ENCODE data around the gene EML6. TPM values are rescaled to one million over a fixed set of nuclear protein-coding genes. Genes with fewer than 3 reads are reported as not detected.

EML6 gene
- total and polyA plus RNA-seq, 2 of the 8 experiments (the other 6 are each of a cell fraction or from before 2014, with no cell fraction given): 1.2 to 1.6 TPM

DNA sequence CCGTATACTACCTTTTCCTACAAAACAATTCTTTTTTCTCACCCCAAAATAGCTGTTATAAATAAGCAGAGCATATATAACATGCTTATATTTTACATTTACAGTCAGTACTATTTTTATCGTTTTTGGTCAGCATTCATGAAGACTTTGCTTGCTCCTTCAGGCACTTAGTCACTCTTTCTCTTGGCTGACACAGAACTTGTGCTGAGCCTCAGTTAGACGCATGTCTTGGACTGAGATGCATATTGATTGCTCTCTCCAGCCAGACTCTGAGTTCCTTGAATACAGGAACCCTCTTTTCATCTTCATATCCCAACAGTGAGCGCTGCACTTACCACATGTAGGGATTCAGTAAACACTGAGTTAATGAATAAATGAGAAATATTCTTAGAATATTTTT, 168.4 kb downstream of the EML6 start:
- Histone ChIP-seq H3K4ac (replicated peaks; ENCODE audit: insufficient read length, low read depth, low read length) (no peak overlapping the region), H2BK12ac (ENCODE audit: low read depth, low read length) (no peak overlapping the region), H3K79me1 (ENCODE audit: low read depth, low read length) (no peaks in the 10 kb centered on the region), H3K9me3 (ENCODE audit: insufficient read depth in 2 of 2, low read depth in 1 of 2, low read length in 1 of 2) (no peaks in the 10 kb centered on the region), H3K4me3 (ENCODE audit: extremely low read depth in 1 of 4, insufficient read depth in 2 of 4, low read depth in 3 of 4, low read length in 4 of 4) (no peak overlapping the region), H4K20me1 (replicated peaks in 1 of 2; ENCODE audit: control insufficient read depth in 1 of 2, insufficient read depth in 2 of 2, low read length in 2 of 2) (no peaks in the 10 kb centered on the region), H2AK5ac (ENCODE audit: low read depth, low read length) (no peak overlapping the region), H4K5ac (ENCODE audit: insufficient read length, low read depth, low read length) (no peak overlapping the region), H3K27ac (ENCODE audit: low read depth, low read length) (no peak overlapping the region), H2BK5ac (ENCODE audit: low read depth, low read length) (no peak overlapping the region), H3K23ac (ENCODE audit: insufficient read length) (no peak overlapping the region), H4K8ac (ENCODE audit: extremely low read depth, insufficient read depth, low read length) (no peak overlapping the region), H2BK120ac (replicated peaks; ENCODE audit: low read depth, low read length) (no peak overlapping the region), H2AFZ (ENCODE audit: low read length) (no peak overlapping the region), H3K18ac (ENCODE audit: extremely low read depth, low read length) (no peak overlapping the region), H3K9ac (replicated peaks in 1 of 4; ENCODE audit: extremely low read depth in 1 of 4, low read depth in 3 of 4, low read length in 3 of 4) (no peak overlapping the region), H3K36me3 (ENCODE audit: control insufficient read depth in 2 of 4, insufficient read depth in 4 of 4, low read length in 3 of 4) (no peaks in the 10 kb centered on the region), H3K4me2 (ENCODE audit: insufficient read depth in 1 of 2, low read depth in 2 of 2, low read length in 2 of 2) (no peak overlapping the region), H3K4me1 (replicated peaks in 1 of 4; ENCODE audit: control insufficient read depth in 3 of 4, insufficient read depth in 4 of 4, low read length in 3 of 4) (no peaks in the 10 kb centered on the region), H3K23me2 (ENCODE audit: low read depth, low read length) (no peaks in the 10 kb centered on the region; the same call in 1 of the 2 replicates), H3K56ac (replicated peaks; ENCODE audit: insufficient read length, low read depth, low read length) (no peak overlapping the region), H2BK15ac (ENCODE audit: low read length) (no peak overlapping the region), H4K91ac (replicated peaks; ENCODE audit: insufficient read length, low read length) (no peak overlapping the region), H2BK20ac (ENCODE audit: low read length) (no peak overlapping the region), H3K14ac (ENCODE audit: insufficient read length) (no peak overlapping the region), H3K27me3 (replicated peaks in 1 of 4; ENCODE audit: control insufficient read depth in 3 of 4, extremely low read depth in 1 of 4, insufficient read depth in 3 of 4, low read length in 3 of 4) (no peaks in the 10 kb centered on the region), H3K79me2 (ENCODE audit: control insufficient read depth in 1 of 2, insufficient read depth in 2 of 2, low read length in 2 of 2) (no peaks in the 10 kb centered on the region)
- FAIRE-seq (no peak), DNase-seq (ENCODE audit: low read depth in 1 of 2, low spot score in 2 of 2) (no peak)
- 73% methylated on average over 4 of the region's 4 CpGs; no CpG with 5 or more reads in 1 of the 2 experiments for WGBS, 2 experiments (ENCODE audit: extremely low coverage in 1 of 2, insufficient coverage in 1 of 2, insufficient read length in 1 of 2, insufficient replicate concordance in 2 of 2, low coverage in 1 of 2, low lambda C conversion rate in 2 of 2, missing lambda C conversion rate in 1 of 2)
- ChIA-PET CTCF (ENCODE audit: partially characterized antibody) (interaction anchor here (1.0 kb wide), 1 partner anchor 30 kb away, joined by 3 read pairs; no protein-coding TSS in a partner anchor), POLR2A (ENCODE audit: partially characterized antibody) (no interaction called here)
- TF ChIP-seq BRCA1 (IDR thresholded peaks at IDR 0.05; ENCODE audit: low read depth, low read length) (no peak), PHF8 (conservative IDR thresholded peaks at IDR 0.05; ENCODE audit: low read depth, low read length) (no peak), RBBP5 (IDR thresholded peaks at IDR 0.05; ENCODE audit: borderline replicate concordance, low read depth, low read length) (no peak), CEBPB (IDR thresholded peaks at IDR 0.05; ENCODE audit: low read depth, low read length) (no peak), KDM5A (IDR thresholded peaks at IDR 0.05; ENCODE audit: low read length) (no peak), FOSL1 (IDR thresholded peaks at IDR 0.05; ENCODE audit: insufficient read depth, low read depth, low read length) (no peak), NRF1 (IDR thresholded peaks at IDR 0.05; ENCODE audit: low read depth, low read length) (no peak), SRF (IDR thresholded peaks at IDR 0.05; ENCODE audit: low read depth, low read length) (no peak), SP2 (IDR thresholded peaks at IDR 0.05; ENCODE audit: low read length) (no peak), RAD21 (IDR thresholded peaks at IDR 0.05 in 1 of 2, conservative IDR thresholded peaks at IDR 0.05 in 1 of 2; ENCODE audit: low read depth in 2 of 2, low read length in 2 of 2) (no peak), EZH2 (IDR thresholded peaks at IDR 0.05; ENCODE audit: low read depth, low read length, severe bottlenecking) (no peak), ATF3 (IDR thresholded peaks at IDR 0.05; ENCODE audit: insufficient read depth, low read depth, low read length) (no peak), BACH1 (IDR thresholded peaks at IDR 0.05; ENCODE audit: low read length) (no peak), RNF2 (IDR thresholded peaks at IDR 0.05; ENCODE audit: borderline replicate concordance, low read depth, low read length, missing control alignments, poor library complexity, severe bottlenecking) (no peak)
